CD14-positive monocyte (primary cell): ENCODE data around the gene DLL4. TPM values are rescaled to one million over a fixed set of nuclear protein-coding genes. Genes with fewer than 3 reads are reported as not detected.

Source experiments
- DNase-seq, 3 donors: peaks; one replicate each; pipeline ENCODE4 v3.0.0-alpha.2; 2011 to 2022
- H2AFZ ChIP-seq: 2 replicates; pipeline ENCODE4 v1.6.0; 2012; ENCODE audit warnings: mild to moderate bottlenecking, low read depth, low read length, inconsistent platforms; ENCODE audit not compliant: insufficient read depth, poor library complexity, severe bottlenecking
- H3K27ac ChIP-seq, 2 donors: 1 replicate in 1 of 2; 2 replicates in 1 of 2; pipeline ENCODE4 v1.5.1; 2012 to 2013; ENCODE audit warnings: low read length in 2 of 2, control low read depth in 1 of 2, inconsistent platforms in 1 of 2, low read depth in 1 of 2, mild to moderate bottlenecking in 1 of 2
- H3K27me3 ChIP-seq, 2 donors: one replicate each; pipeline versions ENCODE4 v1.6.0 to v1.6.1; 2011 to 2013; ENCODE audit warnings: low read length in 2 of 2; ENCODE audit not compliant: control insufficient read depth in 2 of 2, insufficient read depth in 2 of 2
- H3K36me3 ChIP-seq, 2 donors: replicated peaks in 1 of 2; 1 replicate in 1 of 2; 2 replicates in 1 of 2; pipeline versions ENCODE4 v1.5.1 to v1.6.1; 2012 to 2013; ENCODE audit warnings: low read length in 2 of 2, control low read depth in 1 of 2, inconsistent platforms in 1 of 2, mild to moderate bottlenecking in 1 of 2; ENCODE audit not compliant: insufficient read depth in 2 of 2, control insufficient read depth in 1 of 2
- H3K4me1 ChIP-seq, 2 donors: 1 replicate in 1 of 2; 2 replicates in 1 of 2; pipeline versions ENCODE4 v1.5.1 to v1.6.1; 2012 to 2013; ENCODE audit warnings: low read length in 2 of 2, control low read depth in 1 of 2, inconsistent platforms in 1 of 2, mild to moderate bottlenecking in 1 of 2, moderate library complexity in 1 of 2; ENCODE audit not compliant: insufficient read depth in 2 of 2, control insufficient read depth in 1 of 2
- H3K4me2 ChIP-seq: replicated peaks from 2 replicates; pipeline ENCODE3; 2012; ENCODE audit warnings: low read length, moderate library complexity, mild to moderate bottlenecking; ENCODE audit not compliant: poor library complexity, severe bottlenecking; ENCODE audit errors: extremely low read depth
- H3K4me3 ChIP-seq, 3 experiments: fragments of 200-600 bp in 1 of 3; sonication (generic) in 1 of 3; replicated peaks in 1 of 3; 1 replicate in 2 of 3; 2 replicates in 1 of 3; pipeline ENCODE4 v1.5.1; 2011 to 2013; ENCODE audit warnings: low read length in 3 of 3, mild to moderate bottlenecking in 3 of 3, control low read depth in 2 of 3, low read depth in 2 of 3, inconsistent platforms in 1 of 3, moderate library complexity in 1 of 3
- H3K79me2 ChIP-seq: 2 replicates; pipeline ENCODE4 v1.6.0; 2012; ENCODE audit warnings: mild to moderate bottlenecking, control low read depth, inconsistent platforms, low read length, moderate library complexity; ENCODE audit not compliant: insufficient read depth
- H3K9ac ChIP-seq: 2 replicates; pipeline ENCODE4 v1.6.0; 2017; ENCODE audit warnings: low read length, mild to moderate bottlenecking; ENCODE audit not compliant: insufficient read depth, poor library complexity, severe bottlenecking
- H3K9me3 ChIP-seq, 2 donors: replicated peaks in 1 of 2; 1 replicate in 1 of 2; 2 replicates in 1 of 2; pipeline versions ENCODE4 v1.5.1 to v1.6.1; 2012 to 2013; ENCODE audit warnings: low read length in 2 of 2, control low read depth in 1 of 2; ENCODE audit not compliant: control insufficient read depth in 1 of 2, insufficient read depth in 1 of 2
- H4K20me1 ChIP-seq: 2 replicates; pipeline ENCODE4 v1.6.0; 2012; ENCODE audit warnings: mild to moderate bottlenecking, low read length, control low read depth, moderate library complexity; ENCODE audit not compliant: insufficient read depth
- H3K27ac Mint-ChIP-seq, 7 donors: one replicate each; pipeline ENCODE4 v1.8.0; 2020; ENCODE audit warnings: mild to moderate bottlenecking in 7 of 7, mixed read lengths in 7 of 7, moderate library complexity in 6 of 7, inconsistent platforms in 2 of 7
- H3K27me3 Mint-ChIP-seq, 3 donors: one replicate each; pipeline ENCODE4 v1.8.0; 2021 to 2022; ENCODE audit warnings: low read depth in 3 of 3, mild to moderate bottlenecking in 3 of 3, mixed read lengths in 3 of 3, moderate library complexity in 3 of 3, inconsistent platforms in 1 of 3
- H3K36me3 Mint-ChIP-seq, 2 donors: one replicate each; pipeline ENCODE4 v1.8.0; 2020; ENCODE audit warnings: mixed read lengths in 2 of 2, inconsistent platforms in 1 of 2, mild to moderate bottlenecking in 1 of 2
- H3K4me1 Mint-ChIP-seq: one replicate; pipeline ENCODE4 v1.8.0; 2020; ENCODE audit warnings: mild to moderate bottlenecking, mixed read lengths
- H3K4me3 Mint-ChIP-seq, 2 donors: one replicate each; pipeline ENCODE4 v1.8.0; 2020; ENCODE audit warnings: mild to moderate bottlenecking in 2 of 2, mixed read lengths in 2 of 2, moderate library complexity in 1 of 2
- H3K9me3 Mint-ChIP-seq, 7 donors: one replicate each; pipeline ENCODE4 v1.8.0; 2020 to 2022; ENCODE audit warnings: mixed read lengths in 7 of 7, mild to moderate bottlenecking in 6 of 7, moderate library complexity in 6 of 7, inconsistent platforms in 2 of 7
- WGBS: methylation state at CpG from one replicate; pipeline ENCODE4 v1.1.5; 2013; ENCODE audit warnings: missing lambda C conversion rate; ENCODE audit not compliant: insufficient coverage; 5-methylcytosine and 5-hydroxymethylcytosine counted together
- intact Hi-C, 2 donors: fragments of 100-400 bp; cut with micrococcal nuclease; formaldehyde crosslinking; loops; one replicate each; pipeline versions ENCODE4 v1.15.0 to v1.15.1; 2023
- polyA plus RNA-seq, 3 donors: library from polyadenylated mRNA; depleted of rRNA in 1 of 3; unstranded in 2 of 3; stranded (reverse) in 1 of 3; fragments of 300-500 nt in 2 of 3; fragments of >200 nt in 1 of 3; fragmentation: Illumina TruSeq in 2 of 3; gene quantifications; 1 replicate in 2 of 3; 2 replicates in 1 of 3; pipeline ENCODE4 v1.2.3, GENCODE V29; 2012 to 2021
- TF ChIP-seq, protein P1 (sequence below): fragments of 200-600 bp; IDR thresholded peaks from one replicate; pipeline ENCODE4 v1.8.0; 2022; ENCODE audit warnings: antibody characterized with exemption, mild to moderate bottlenecking

DLL4 gene
- polyA plus RNA-seq, 3 donors = 0.07 TPM; not detected in 2

DNA sequence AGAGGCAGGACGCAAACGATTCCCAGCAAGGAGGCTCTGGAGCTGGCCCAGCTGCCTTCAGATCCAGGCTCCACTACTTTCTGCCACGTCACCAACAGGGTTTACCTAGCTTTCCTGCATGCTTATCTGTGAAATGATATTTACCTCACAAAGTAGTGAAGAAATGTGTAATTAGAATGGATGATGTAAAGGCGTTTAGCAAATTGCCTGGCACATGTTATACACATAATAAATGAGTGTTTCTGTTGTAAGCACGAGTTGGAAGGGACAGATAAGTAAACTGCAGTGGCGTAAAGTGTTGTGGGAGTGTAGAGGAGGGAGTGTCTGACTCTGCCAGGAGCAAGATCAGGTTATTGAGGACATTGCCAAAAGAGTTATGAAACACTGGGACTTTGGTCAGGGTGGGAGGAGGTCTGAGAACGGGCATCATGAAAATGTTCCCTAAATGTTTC, 20.6 kb downstream of the DLL4 start:
- no peaks in the 10 kb centered on the region for H3K9me3 Mint-ChIP-seq
- H3K36me3 Mint-ChIP-seq = no peaks in the 10 kb centered on the region
- H3K9ac ChIP-seq = no peak overlapping the region
- no peak overlapping the region for H3K4me3 ChIP-seq
- 62% methylated on average over 3 of the region's 7 CpGs for WGBS
- no peaks in the 10 kb centered on the region for H3K9me3 ChIP-seq
- no peak for DNase-seq
- no peak overlapping the region for H2AFZ ChIP-seq
- no peaks in the 10 kb centered on the region for H4K20me1 ChIP-seq
- no peak overlapping the region for H3K4me2 ChIP-seq
- peaks cover 22% of the 10 kb centered on the region for H3K4me1 Mint-ChIP-seq
- H3K27ac Mint-ChIP-seq = no peak overlapping the region
- no peaks in the 10 kb centered on the region for H3K79me2 ChIP-seq
- H3K27me3 Mint-ChIP-seq = peaks cover 16 to 20% (median 17%) of the 10 kb centered on the region in 3 donors
- peaks cover 0 to 9% of the 10 kb centered on the region in 2 donors for H3K27me3 ChIP-seq
- H3K4me3 Mint-ChIP-seq = no peak overlapping the region
- TF ChIP-seq, protein P1, sequence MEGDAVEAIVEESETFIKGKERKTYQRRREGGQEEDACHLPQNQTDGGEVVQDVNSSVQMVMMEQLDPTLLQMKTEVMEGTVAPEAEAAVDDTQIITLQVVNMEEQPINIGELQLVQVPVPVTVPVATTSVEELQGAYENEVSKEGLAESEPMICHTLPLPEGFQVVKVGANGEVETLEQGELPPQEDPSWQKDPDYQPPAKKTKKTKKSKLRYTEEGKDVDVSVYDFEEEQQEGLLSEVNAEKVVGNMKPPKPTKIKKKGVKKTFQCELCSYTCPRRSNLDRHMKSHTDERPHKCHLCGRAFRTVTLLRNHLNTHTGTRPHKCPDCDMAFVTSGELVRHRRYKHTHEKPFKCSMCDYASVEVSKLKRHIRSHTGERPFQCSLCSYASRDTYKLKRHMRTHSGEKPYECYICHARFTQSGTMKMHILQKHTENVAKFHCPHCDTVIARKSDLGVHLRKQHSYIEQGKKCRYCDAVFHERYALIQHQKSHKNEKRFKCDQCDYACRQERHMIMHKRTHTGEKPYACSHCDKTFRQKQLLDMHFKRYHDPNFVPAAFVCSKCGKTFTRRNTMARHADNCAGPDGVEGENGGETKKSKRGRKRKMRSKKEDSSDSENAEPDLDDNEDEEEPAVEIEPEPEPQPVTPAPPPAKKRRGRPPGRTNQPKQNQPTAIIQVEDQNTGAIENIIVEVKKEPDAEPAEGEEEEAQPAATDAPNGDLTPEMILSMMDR = no peak
- H3K27ac ChIP-seq = no peak overlapping the region
- intact Hi-C loops = loop anchor here in 1 of 2 donors (10.0 kb wide), 1 partner anchor 75 kb away; no protein-coding TSS in a partner anchor
- no peaks in the 10 kb centered on the region for H3K36me3 ChIP-seq
- H3K4me1 ChIP-seq = peaks cover 16 to 19% of the 10 kb centered on the region in 2 donors

GRCh38 chr15:40951764-40952163, 22.6 kb downstream of the DLL4 start:
- TF ChIP-seq, protein P1 = no peak

More at GRCh38 chr15:40951764-40952163, 22.6 kb downstream of the DLL4 start:
- Histone ChIP-seq H4K20me1 (no peaks in the 10 kb centered on the region), H3K79me2 (no peaks in the 10 kb centered on the region), H2AFZ (no peak overlapping the region), H3K27ac (no peak overlapping the region), H3K36me3 (no peaks in the 10 kb centered on the region), H3K4me2 (no peak overlapping the region), H3K27me3 (peaks cover 0 to 9% of the 10 kb centered on the region in 2 donors), H3K9me3 (no peaks in the 10 kb centered on the region), H3K9ac (no peak overlapping the region), H3K4me1 (peaks cover 16 to 19% of the 10 kb centered on the region in 2 donors), H3K4me3 (no peak overlapping the region)
- Mint-ChIP-seq H3K27me3 (peaks cover 15 to 22% (median 20%) of the 10 kb centered on the region in 3 donors), H3K36me3 (no peaks in the 10 kb centered on the region), H3K4me3 (no peak overlapping the region), H3K9me3 (no peaks in the 10 kb centered on the region), H3K27ac (no peak overlapping the region), H3K4me1 (peaks cover 22% of the 10 kb centered on the region)
- no CpG with 5 or more reads among the region's 4 CpGs for WGBS
- no peak for DNase-seq
- intact Hi-C loops = no loop called here
